ENCODE data around the gene PGLYRP3. TPM values are rescaled to one million over a fixed set of nuclear protein-coding genes. Genes with fewer than 3 reads are reported as not detected.

PGLYRP3 gene
- polyA plus RNA-seq, 1 donor, result not detected

- Histone ChIP-seq H3K36me3 (ENCODE audit: control insufficient read depth, insufficient read depth, low read length) (no peaks in the 10 kb centered on the region), H3K4me3 (ENCODE audit: low read length) (no peak overlapping the region), H3K9me3 (ENCODE audit: control insufficient read depth, low read depth, low read length) (no peaks in the 10 kb centered on the region), H3K27ac (ENCODE audit: low read length) (no peak overlapping the region), H3K27me3 (ENCODE audit: control insufficient read depth, insufficient read depth, low read length) (peaks cover 3% of the 10 kb centered on the region), H3K4me1 (ENCODE audit: control insufficient read depth, insufficient read depth, low read length) (no peaks in the 10 kb centered on the region)
- no peak for DNase-seq
- WGBS (ENCODE audit: insufficient coverage, low lambda C conversion rate), result no CpG with 5 or more reads among the region's 7 CpGs
Observed at GRCh38 chr1:153310526-153310925, 2.2 kb downstream of the PGLYRP3 start.

GRCh38 chr1:153309441-153309840 is 3.3 kb downstream of the PGLYRP3 start:
- no peaks in the 10 kb centered on the region for H3K4me1 ChIP-seq (ENCODE audit: control insufficient read depth, insufficient read depth, low read length)
- no peaks in the 10 kb centered on the region for H3K36me3 ChIP-seq (ENCODE audit: control insufficient read depth, insufficient read depth, low read length)
- no peak overlapping the region for H3K27ac ChIP-seq (ENCODE audit: low read length)
- H3K9me3 ChIP-seq (ENCODE audit: control insufficient read depth, low read depth, low read length), result no peaks in the 10 kb centered on the region
- no peak overlapping the region for H3K4me3 ChIP-seq (ENCODE audit: low read length)
- no CpG with 5 or more reads among the region's 2 CpGs for WGBS (ENCODE audit: insufficient coverage, low lambda C conversion rate)
- H3K27me3 ChIP-seq (ENCODE audit: control insufficient read depth, insufficient read depth, low read length), result peaks cover 5% of the 10 kb centered on the region
- no peak for DNase-seq

- no peaks in the 10 kb centered on the region for H3K9me3 ChIP-seq (ENCODE audit: control insufficient read depth, low read depth, low read length)
- no peak overlapping the region for H3K4me3 ChIP-seq (ENCODE audit: low read length)
- no peak for DNase-seq
- no peak overlapping the region for H3K27ac ChIP-seq (ENCODE audit: low read length)
- WGBS (ENCODE audit: insufficient coverage, low lambda C conversion rate), result no CpG with 5 or more reads among the region's 2 CpGs
- no peaks in the 10 kb centered on the region for H3K4me1 ChIP-seq (ENCODE audit: control insufficient read depth, insufficient read depth, low read length)
- H3K36me3 ChIP-seq (ENCODE audit: control insufficient read depth, insufficient read depth, low read length), result no peaks in the 10 kb centered on the region
- H3K27me3 ChIP-seq (ENCODE audit: control insufficient read depth, insufficient read depth, low read length), result peaks cover 12% of the 10 kb centered on the region
Observed at GRCh38 chr1:153308540-153308939, 4.2 kb downstream of the PGLYRP3 start.

GRCh38 chr1:153307221-153307600 is 5.5 kb downstream of the PGLYRP3 start:
- no peak for DNase-seq
- Histone ChIP-seq H3K4me1 (ENCODE audit: control insufficient read depth, insufficient read depth, low read length) (no peaks in the 10 kb centered on the region), H3K4me3 (ENCODE audit: low read length) (no peak overlapping the region), H3K36me3 (ENCODE audit: control insufficient read depth, insufficient read depth, low read length) (no peaks in the 10 kb centered on the region), H3K9me3 (ENCODE audit: control insufficient read depth, low read depth, low read length) (no peaks in the 10 kb centered on the region), H3K27me3 (ENCODE audit: control insufficient read depth, insufficient read depth, low read length) (peaks cover 12% of the 10 kb centered on the region), H3K27ac (ENCODE audit: low read length) (no peak overlapping the region)
- no CpG with 5 or more reads among the region's 10 CpGs for WGBS (ENCODE audit: insufficient coverage, low lambda C conversion rate)

- Histone ChIP-seq H3K9me3 (ENCODE audit: control insufficient read depth, low read depth, low read length) (no peaks in the 10 kb centered on the region), H3K4me1 (ENCODE audit: control insufficient read depth, insufficient read depth, low read length) (no peaks in the 10 kb centered on the region), H3K27ac (ENCODE audit: low read length) (no peak overlapping the region), H3K36me3 (ENCODE audit: control insufficient read depth, insufficient read depth, low read length) (no peaks in the 10 kb centered on the region), H3K4me3 (ENCODE audit: low read length) (no peak overlapping the region), H3K27me3 (ENCODE audit: control insufficient read depth, insufficient read depth, low read length) (peaks cover 12% of the 10 kb centered on the region)
- no peak for DNase-seq
- WGBS (ENCODE audit: insufficient coverage, low lambda C conversion rate), result 80% methylated on average over 1 of the region's 22 CpGs
Observed at GRCh38 chr1:153306303-153307220, 6.2 kb downstream of the PGLYRP3 start.

GRCh38 chr1:153305682-153306081 is 7.1 kb downstream of the PGLYRP3 start:
- Histone ChIP-seq H3K27me3 (ENCODE audit: control insufficient read depth, insufficient read depth, low read length) (peaks cover 12% of the 10 kb centered on the region), H3K4me3 (ENCODE audit: low read length) (no peak overlapping the region), H3K27ac (ENCODE audit: low read length) (no peak overlapping the region), H3K36me3 (ENCODE audit: control insufficient read depth, insufficient read depth, low read length) (no peaks in the 10 kb centered on the region), H3K4me1 (ENCODE audit: control insufficient read depth, insufficient read depth, low read length) (no peaks in the 10 kb centered on the region), H3K9me3 (ENCODE audit: control insufficient read depth, low read depth, low read length) (no peaks in the 10 kb centered on the region)
- DNase-seq, result no peak
- no CpG with 5 or more reads among the region's 6 CpGs for WGBS (ENCODE audit: insufficient coverage, low lambda C conversion rate)

- Histone ChIP-seq H3K9me3 (ENCODE audit: control insufficient read depth, low read depth, low read length) (no peaks in the 10 kb centered on the region), H3K4me1 (ENCODE audit: control insufficient read depth, insufficient read depth, low read length) (no peaks in the 10 kb centered on the region), H3K4me3 (ENCODE audit: low read length) (no peak overlapping the region), H3K27me3 (ENCODE audit: control insufficient read depth, insufficient read depth, low read length) (peaks cover 14% of the 10 kb centered on the region), H3K27ac (ENCODE audit: low read length) (no peak overlapping the region), H3K36me3 (ENCODE audit: control insufficient read depth, insufficient read depth, low read length) (no peaks in the 10 kb centered on the region)
- 40% methylated on average over 1 of the region's 5 CpGs for WGBS (ENCODE audit: insufficient coverage, low lambda C conversion rate)
- no peak for DNase-seq
Observed at GRCh38 chr1:153302308-153302707, 10.4 kb downstream of the PGLYRP3 start.

GRCh38 chr1:153293851-153294250 is 18.9 kb downstream of the PGLYRP3 start:
- peaks cover 21% of the 10 kb centered on the region for H3K27me3 ChIP-seq (ENCODE audit: control insufficient read depth, insufficient read depth, low read length)
- no CpG with 5 or more reads among the region's 9 CpGs for WGBS (ENCODE audit: insufficient coverage, low lambda C conversion rate)
- H3K4me1 ChIP-seq (ENCODE audit: control insufficient read depth, insufficient read depth, low read length), result no peaks in the 10 kb centered on the region
- H3K36me3 ChIP-seq (ENCODE audit: control insufficient read depth, insufficient read depth, low read length), result no peaks in the 10 kb centered on the region
- no peak for DNase-seq
- no peak overlapping the region for H3K4me3 ChIP-seq (ENCODE audit: low read length)
- H3K9me3 ChIP-seq (ENCODE audit: control insufficient read depth, low read depth, low read length), result no peaks in the 10 kb centered on the region
- no peak overlapping the region for H3K27ac ChIP-seq (ENCODE audit: low read length)

GRCh38 chr1:153293480-153293775 is 19.3 kb downstream of the PGLYRP3 start:
- Histone ChIP-seq H3K4me3 (ENCODE audit: low read length) (no peak overlapping the region), H3K9me3 (ENCODE audit: control insufficient read depth, low read depth, low read length) (no peaks in the 10 kb centered on the region), H3K27me3 (ENCODE audit: control insufficient read depth, insufficient read depth, low read length) (peaks cover 21% of the 10 kb centered on the region), H3K36me3 (ENCODE audit: control insufficient read depth, insufficient read depth, low read length) (no peaks in the 10 kb centered on the region), H3K27ac (ENCODE audit: low read length) (no peak overlapping the region), H3K4me1 (ENCODE audit: control insufficient read depth, insufficient read depth, low read length) (no peaks in the 10 kb centered on the region)
- DNase-seq, result no peak
- WGBS (ENCODE audit: insufficient coverage, low lambda C conversion rate), result no CpG with 5 or more reads among the region's 7 CpGs

- Histone ChIP-seq H3K4me3 (ENCODE audit: low read length) (no peak overlapping the region), H3K9me3 (ENCODE audit: control insufficient read depth, low read depth, low read length) (no peaks in the 10 kb centered on the region), H3K27ac (ENCODE audit: low read length) (no peak overlapping the region), H3K4me1 (ENCODE audit: control insufficient read depth, insufficient read depth, low read length) (no peaks in the 10 kb centered on the region), H3K36me3 (ENCODE audit: control insufficient read depth, insufficient read depth, low read length) (no peaks in the 10 kb centered on the region), H3K27me3 (ENCODE audit: control insufficient read depth, insufficient read depth, low read length) (peaks cover 21% of the 10 kb centered on the region)
- DNase-seq, result no peak
- 89% methylated on average over 8 of the region's 25 CpGs for WGBS (ENCODE audit: insufficient coverage, low lambda C conversion rate)
Observed at GRCh38 chr1:153292740-153293479, 19.8 kb downstream of the PGLYRP3 start.
